MCF 10A (cell line): ENCODE data around the gene ZC3HAV1. TPM values are rescaled to one million over a fixed set of nuclear protein-coding genes. Genes with fewer than 3 reads are reported as not detected.

ENCODE experiments used
- BruUV-seq: library from RNA; stranded (reverse); fragments of 400-500 nt; replicated peaks from 2 replicates; lab custom pipeline; 2021; lab: Mats Ljungman, UMichigan
- CTCF ChIA-PET: fragments of 300-600 bp; sonication (Branson Sonifier 250); formaldehyde crosslinking; extraction: SDS; loops from one replicate; lab custom pipeline; 2021; ENCODE audit warnings: antibody characterized with exemption, inconsistent platforms; lab: Yijun Ruan, JAX
- POLR2A ChIA-PET: fragments of 300-600, 350-650 bp; sonication (Branson Sonifier 250); formaldehyde crosslinking; extraction: SDS; loops from one replicate; lab custom pipeline; 2020; ENCODE audit warnings: antibody characterized with exemption, inconsistent platforms; lab: Yijun Ruan, JAX
- DNase-seq: peaks from one replicate; pipeline ENCODE4 v3.0.0-alpha.2; 2018; ENCODE audit not compliant: unreplicated experiment
- H3K27ac Mint-ChIP-seq: one replicate; pipeline ENCODE4 v1.8.0; 2022; ENCODE audit warnings: mild to moderate bottlenecking, low read depth, mixed read lengths; ENCODE audit not compliant: unreplicated experiment
- H3K27me3 Mint-ChIP-seq: one replicate; pipeline ENCODE4 v1.8.0; 2022; ENCODE audit warnings: mixed read lengths; ENCODE audit not compliant: insufficient read depth, unreplicated experiment
- H3K36me3 Mint-ChIP-seq: one replicate; pipeline ENCODE4 v1.8.0; 2022; ENCODE audit warnings: mild to moderate bottlenecking, moderate library complexity, mixed read lengths; ENCODE audit not compliant: insufficient read depth, unreplicated experiment
- H3K4me1 Mint-ChIP-seq: one replicate; pipeline ENCODE4 v1.8.0; 2022; ENCODE audit warnings: mixed read lengths; ENCODE audit not compliant: insufficient read depth, unreplicated experiment
- H3K4me3 Mint-ChIP-seq: one replicate; pipeline ENCODE4 v1.8.0; 2022; ENCODE audit warnings: mild to moderate bottlenecking, moderate library complexity, mixed read lengths; ENCODE audit not compliant: unreplicated experiment
- H3K9me3 Mint-ChIP-seq: one replicate; pipeline ENCODE4 v1.8.0; 2022; ENCODE audit warnings: mixed read lengths; ENCODE audit not compliant: unreplicated experiment
- intact Hi-C: fragments of 100-400 bp; cut with micrococcal nuclease; formaldehyde crosslinking; loops from 2 replicates; pipeline ENCODE4 v1.14.1; 2022
- total RNA-seq: library from RNA; stranded (reverse); gene quantifications from 2 replicates; pipeline ENCODE4 v1.2.3, GENCODE V29; 2022
- TF ChIP-seq, protein P1 (sequence below): fragments of 200-600 bp; IDR thresholded peaks from one replicate; pipeline ENCODE4 v1.8.0; 2022; ENCODE audit warnings: antibody characterized with exemption, mild to moderate bottlenecking; ENCODE audit not compliant: unreplicated experiment

Gene ZC3HAV1
- total RNA-seq, 1 experiment from 2014 or later = 14.2 TPM

DNA sequence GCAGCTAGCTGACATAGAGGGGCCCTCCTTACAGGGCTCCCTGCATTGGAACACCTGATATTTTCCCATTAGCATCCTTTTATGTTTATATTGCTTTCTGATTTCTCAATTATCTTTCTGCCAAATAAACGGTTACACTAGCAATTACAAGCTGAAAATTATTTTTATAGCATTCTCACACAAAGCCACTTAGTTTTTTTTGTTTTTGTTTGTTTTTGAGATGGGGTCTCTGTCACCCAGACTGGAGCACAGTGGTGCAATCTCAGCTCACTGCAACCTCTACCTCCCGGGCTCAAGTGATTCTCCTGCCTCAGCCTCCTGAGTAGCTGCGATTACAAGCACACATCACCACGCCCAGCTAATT lies 9.9 kb upstream of the ZC3HAV1 start:
- Mint-ChIP-seq H3K4me1 (peaks cover 18% of the 10 kb centered on the region), H3K9me3 (no peaks in the 10 kb centered on the region), H3K36me3 (no peaks in the 10 kb centered on the region), H3K27ac (no peak overlapping the region), H3K27me3 (peaks cover 14% of the 10 kb centered on the region), H3K4me3 (no peak overlapping the region)
- intact Hi-C loops = no loop called here
- DNase-seq = no peak
- POLR2A ChIA-PET = interaction anchor here (1.5 to 3.1 kb wide), 3 partner anchors 13 to 113 kb away, joined by 3 to 17 read pairs (median 15); partner anchors contain the start of gene UBN2
- TF ChIP-seq, protein P1, sequence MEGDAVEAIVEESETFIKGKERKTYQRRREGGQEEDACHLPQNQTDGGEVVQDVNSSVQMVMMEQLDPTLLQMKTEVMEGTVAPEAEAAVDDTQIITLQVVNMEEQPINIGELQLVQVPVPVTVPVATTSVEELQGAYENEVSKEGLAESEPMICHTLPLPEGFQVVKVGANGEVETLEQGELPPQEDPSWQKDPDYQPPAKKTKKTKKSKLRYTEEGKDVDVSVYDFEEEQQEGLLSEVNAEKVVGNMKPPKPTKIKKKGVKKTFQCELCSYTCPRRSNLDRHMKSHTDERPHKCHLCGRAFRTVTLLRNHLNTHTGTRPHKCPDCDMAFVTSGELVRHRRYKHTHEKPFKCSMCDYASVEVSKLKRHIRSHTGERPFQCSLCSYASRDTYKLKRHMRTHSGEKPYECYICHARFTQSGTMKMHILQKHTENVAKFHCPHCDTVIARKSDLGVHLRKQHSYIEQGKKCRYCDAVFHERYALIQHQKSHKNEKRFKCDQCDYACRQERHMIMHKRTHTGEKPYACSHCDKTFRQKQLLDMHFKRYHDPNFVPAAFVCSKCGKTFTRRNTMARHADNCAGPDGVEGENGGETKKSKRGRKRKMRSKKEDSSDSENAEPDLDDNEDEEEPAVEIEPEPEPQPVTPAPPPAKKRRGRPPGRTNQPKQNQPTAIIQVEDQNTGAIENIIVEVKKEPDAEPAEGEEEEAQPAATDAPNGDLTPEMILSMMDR = no peak
- BruUV-seq = no TSS peak
- CTCF ChIA-PET = interaction anchor here (1.0 kb wide), 1 partner anchor 12 kb away, joined by 4 read pairs; no protein-coding TSS in a partner anchor

DNA sequence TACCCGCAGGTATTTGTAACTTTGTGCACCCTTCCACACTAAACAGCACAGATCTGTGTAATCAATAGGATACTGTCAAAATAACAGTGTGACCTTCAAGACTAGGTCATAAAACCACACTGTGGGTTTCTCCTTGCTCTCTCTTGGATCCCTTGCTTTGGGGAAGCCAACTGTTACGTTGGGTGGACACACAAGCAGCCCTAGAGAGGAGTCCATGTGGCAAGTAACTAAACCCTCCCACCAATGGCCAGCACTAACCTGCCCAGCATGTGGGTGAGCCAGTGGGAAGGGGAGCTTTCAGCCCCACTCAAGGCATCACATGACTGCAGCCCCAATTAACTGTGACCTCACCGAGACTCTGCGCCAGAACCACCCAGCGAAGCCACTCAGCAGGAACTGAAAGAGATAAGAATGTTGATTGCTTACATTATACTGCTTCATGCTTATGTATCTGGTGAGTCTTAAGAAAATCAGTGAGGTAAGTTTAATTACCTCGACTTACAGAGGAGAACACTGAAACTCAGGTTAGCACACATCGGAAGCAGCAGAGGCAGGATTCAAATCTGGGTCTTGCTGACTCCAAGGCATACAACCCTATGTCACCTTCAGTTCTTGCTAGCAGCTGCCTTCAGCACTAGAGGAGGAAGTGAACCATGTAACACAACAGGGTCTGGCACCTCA lies 9.4 kb upstream of the ZC3HAV1 start:
- H3K4me1 Mint-ChIP-seq = peaks cover 18% of the 10 kb centered on the region
- peaks cover 9% of the 10 kb centered on the region for H3K27me3 Mint-ChIP-seq
- H3K9me3 Mint-ChIP-seq = no peaks in the 10 kb centered on the region
- peak overlapping the region; percentile 47 for H3K27ac Mint-ChIP-seq
- H3K36me3 Mint-ChIP-seq = no peaks in the 10 kb centered on the region
- TF ChIP-seq, protein P1 = no peak
- no TSS peak for BruUV-seq
- H3K4me3 Mint-ChIP-seq = no peak overlapping the region
- intact Hi-C loops = no loop called here
- POLR2A ChIA-PET = interaction anchor here (1.2 to 3.1 kb wide), 4 partner anchors 11 to 114 kb away, joined by 3 to 17 read pairs (median 10); partner anchors contain the start of gene UBN2
- no peak for DNase-seq
- CTCF ChIA-PET = interaction anchor here (1.0 kb wide), 1 partner anchor 11 kb away, joined by 4 read pairs; no protein-coding TSS in a partner anchor

DNA sequence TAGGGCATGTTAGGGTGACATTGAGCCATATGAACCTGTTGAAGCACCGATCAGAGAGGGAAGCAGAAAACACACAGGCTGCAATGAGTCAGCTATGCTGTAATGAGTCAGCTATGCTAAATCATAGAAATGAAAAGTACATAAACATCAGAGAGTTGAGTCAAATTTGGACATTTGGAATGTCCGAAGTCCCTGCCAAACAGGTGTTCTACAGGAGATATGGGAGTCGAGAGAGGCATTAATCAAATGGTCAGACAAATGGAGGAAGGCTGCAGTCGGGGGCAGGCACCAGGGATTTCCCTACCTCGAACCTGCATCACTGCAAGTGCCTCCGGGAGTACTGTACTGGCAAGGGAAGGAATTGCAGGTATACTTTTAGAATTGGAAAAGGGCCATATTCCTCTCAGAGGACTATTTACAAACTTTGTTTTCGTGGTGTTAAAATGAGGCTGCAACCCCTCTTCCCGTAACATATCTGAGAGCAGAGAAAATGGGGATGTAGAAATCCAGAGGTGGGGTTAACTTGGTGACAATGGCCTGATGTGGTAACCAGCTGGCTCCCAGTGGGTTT lies 8.8 kb upstream of the ZC3HAV1 start:
- Mint-ChIP-seq H3K27ac (peak overlapping the region; percentile 47), H3K9me3 (no peaks in the 10 kb centered on the region), H3K4me3 (peak overlapping the region; percentile 51), H3K4me1 (peaks cover 18% of the 10 kb centered on the region), H3K36me3 (no peaks in the 10 kb centered on the region), H3K27me3 (peaks cover 3% of the 10 kb centered on the region)
- peak; percentile 81 for DNase-seq
- CTCF ChIA-PET = interaction anchor here (0.6 kb wide), 2 partner anchors 13 to 116 kb away, joined by 3 read pairs; no protein-coding TSS in a partner anchor
- intact Hi-C loops = no loop called here
- TF ChIP-seq, protein P1 = no peak
- BruUV-seq = no TSS peak
- POLR2A ChIA-PET = interaction anchor here (0.6 to 3.1 kb wide), 6 partner anchors 10 to 484 kb away, joined by 3 to 17 read pairs (median 4); partner anchors contain the start of gene UBN2
